ENCODE measurements around the gene KCNJ10.

DNA sequence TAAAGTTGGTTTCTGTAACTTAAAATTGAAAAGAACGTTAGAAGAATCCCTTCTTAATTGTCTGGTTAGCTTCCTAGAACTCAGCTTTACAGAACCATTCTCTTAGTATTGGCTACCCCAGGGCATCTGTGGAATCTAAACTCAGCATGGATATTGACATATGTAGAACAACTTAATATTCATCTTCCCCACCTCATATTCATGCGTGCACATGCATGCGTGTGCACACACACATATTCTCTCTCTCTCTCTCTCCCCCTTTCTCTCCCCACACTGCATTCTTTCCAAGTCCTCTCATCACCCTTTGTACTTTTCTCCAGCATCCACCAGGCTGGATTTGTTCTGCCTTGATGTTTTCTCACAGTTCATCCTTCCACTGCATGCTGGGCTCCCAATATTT lies 51.6 kb downstream of the KCNJ10 start:
- no peak for TF ChIP-seq EZH2 (IDR thresholded peaks at IDR 0.05; ENCODE audit: borderline replicate concordance, low read depth, low read length, severe bottlenecking)
- TF ChIP-seq, protein P1, sequence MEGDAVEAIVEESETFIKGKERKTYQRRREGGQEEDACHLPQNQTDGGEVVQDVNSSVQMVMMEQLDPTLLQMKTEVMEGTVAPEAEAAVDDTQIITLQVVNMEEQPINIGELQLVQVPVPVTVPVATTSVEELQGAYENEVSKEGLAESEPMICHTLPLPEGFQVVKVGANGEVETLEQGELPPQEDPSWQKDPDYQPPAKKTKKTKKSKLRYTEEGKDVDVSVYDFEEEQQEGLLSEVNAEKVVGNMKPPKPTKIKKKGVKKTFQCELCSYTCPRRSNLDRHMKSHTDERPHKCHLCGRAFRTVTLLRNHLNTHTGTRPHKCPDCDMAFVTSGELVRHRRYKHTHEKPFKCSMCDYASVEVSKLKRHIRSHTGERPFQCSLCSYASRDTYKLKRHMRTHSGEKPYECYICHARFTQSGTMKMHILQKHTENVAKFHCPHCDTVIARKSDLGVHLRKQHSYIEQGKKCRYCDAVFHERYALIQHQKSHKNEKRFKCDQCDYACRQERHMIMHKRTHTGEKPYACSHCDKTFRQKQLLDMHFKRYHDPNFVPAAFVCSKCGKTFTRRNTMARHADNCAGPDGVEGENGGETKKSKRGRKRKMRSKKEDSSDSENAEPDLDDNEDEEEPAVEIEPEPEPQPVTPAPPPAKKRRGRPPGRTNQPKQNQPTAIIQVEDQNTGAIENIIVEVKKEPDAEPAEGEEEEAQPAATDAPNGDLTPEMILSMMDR (IDR thresholded peaks at IDR 0.05; ENCODE audit: borderline replicate concordance, extremely low read depth, low read length, poor library complexity, severe bottlenecking) = no peak
